ENCODE results near the gene UBXN6. TPM values are rescaled to one million over a fixed set of nuclear protein-coding genes. Genes with fewer than 3 reads are reported as not detected.

UBXN6 gene
- total RNA-seq, 3 donors from 2014 or later: 79.1 to 104 (median 96.3) TPM

DNA sequence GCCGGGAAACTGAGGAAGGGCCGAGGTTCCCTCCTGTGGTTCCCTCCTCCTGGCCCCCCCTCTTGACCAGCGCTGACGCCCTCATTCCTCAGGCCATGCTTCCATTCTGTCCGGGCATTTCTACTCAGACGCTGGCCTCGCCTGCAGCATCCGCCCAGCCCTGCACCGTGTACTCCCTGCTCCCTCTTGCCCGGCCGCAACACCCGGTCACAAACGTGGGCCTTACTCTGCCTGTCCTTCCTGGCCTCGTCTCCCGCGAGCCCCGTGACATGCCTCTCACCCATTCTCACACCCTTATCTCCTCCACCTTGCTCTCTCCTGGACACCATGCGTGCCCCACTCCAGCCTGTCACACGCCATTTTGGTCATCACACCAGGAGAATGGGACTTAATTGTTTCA lies 25.8 kb upstream of the UBXN6 start:
- ATAC-seq (no peak), DNase-seq (no peak)
- no peaks in the 10 kb centered on the region for H3K4me1 ChIP-seq (ENCODE audit: low read depth)
- no peaks in the 10 kb centered on the region for H3K36me3 ChIP-seq (ENCODE audit: low read depth)
- intact Hi-C loops (cut with DNase I, micrococcal nuclease): no loop called here
- no peak overlapping the region for H3K4me3 ChIP-seq
- TF ChIP-seq, protein P1, sequence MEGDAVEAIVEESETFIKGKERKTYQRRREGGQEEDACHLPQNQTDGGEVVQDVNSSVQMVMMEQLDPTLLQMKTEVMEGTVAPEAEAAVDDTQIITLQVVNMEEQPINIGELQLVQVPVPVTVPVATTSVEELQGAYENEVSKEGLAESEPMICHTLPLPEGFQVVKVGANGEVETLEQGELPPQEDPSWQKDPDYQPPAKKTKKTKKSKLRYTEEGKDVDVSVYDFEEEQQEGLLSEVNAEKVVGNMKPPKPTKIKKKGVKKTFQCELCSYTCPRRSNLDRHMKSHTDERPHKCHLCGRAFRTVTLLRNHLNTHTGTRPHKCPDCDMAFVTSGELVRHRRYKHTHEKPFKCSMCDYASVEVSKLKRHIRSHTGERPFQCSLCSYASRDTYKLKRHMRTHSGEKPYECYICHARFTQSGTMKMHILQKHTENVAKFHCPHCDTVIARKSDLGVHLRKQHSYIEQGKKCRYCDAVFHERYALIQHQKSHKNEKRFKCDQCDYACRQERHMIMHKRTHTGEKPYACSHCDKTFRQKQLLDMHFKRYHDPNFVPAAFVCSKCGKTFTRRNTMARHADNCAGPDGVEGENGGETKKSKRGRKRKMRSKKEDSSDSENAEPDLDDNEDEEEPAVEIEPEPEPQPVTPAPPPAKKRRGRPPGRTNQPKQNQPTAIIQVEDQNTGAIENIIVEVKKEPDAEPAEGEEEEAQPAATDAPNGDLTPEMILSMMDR (IDR thresholded peaks at IDR 0.05): no peak
- no peaks in the 10 kb centered on the region for H3K9me3 ChIP-seq

- TF ChIP-seq, protein P1 (IDR thresholded peaks at IDR 0.05): no peak
- no peaks in the 10 kb centered on the region for H3K36me3 ChIP-seq (ENCODE audit: low read depth)
- no peaks in the 10 kb centered on the region for H3K9me3 ChIP-seq
- no peak for ATAC-seq
- H3K4me1 ChIP-seq (ENCODE audit: low read depth): no peaks in the 10 kb centered on the region
- intact Hi-C loops (cut with DNase I, micrococcal nuclease): no loop called here
- DNase-seq: no peak
- no peak overlapping the region for H3K4me3 ChIP-seq
Observed at GRCh38 chr19:4482721-4483364, 25.2 kb upstream of the UBXN6 start.

- ATAC-seq (no peak), DNase-seq (no peak)
- Histone ChIP-seq H3K9me3 (no peaks in the 10 kb centered on the region), H3K36me3 (ENCODE audit: low read depth) (no peaks in the 10 kb centered on the region), H3K4me1 (ENCODE audit: low read depth) (peaks cover 12% of the 10 kb centered on the region), H3K4me3 (no peak overlapping the region)
- intact Hi-C loops (cut with DNase I, micrococcal nuclease): no loop called here
- TF ChIP-seq, protein P1 (IDR thresholded peaks at IDR 0.05): no peak
Observed at GRCh38 chr19:4477034-4477801, 19.6 kb upstream of the UBXN6 start.

DNA sequence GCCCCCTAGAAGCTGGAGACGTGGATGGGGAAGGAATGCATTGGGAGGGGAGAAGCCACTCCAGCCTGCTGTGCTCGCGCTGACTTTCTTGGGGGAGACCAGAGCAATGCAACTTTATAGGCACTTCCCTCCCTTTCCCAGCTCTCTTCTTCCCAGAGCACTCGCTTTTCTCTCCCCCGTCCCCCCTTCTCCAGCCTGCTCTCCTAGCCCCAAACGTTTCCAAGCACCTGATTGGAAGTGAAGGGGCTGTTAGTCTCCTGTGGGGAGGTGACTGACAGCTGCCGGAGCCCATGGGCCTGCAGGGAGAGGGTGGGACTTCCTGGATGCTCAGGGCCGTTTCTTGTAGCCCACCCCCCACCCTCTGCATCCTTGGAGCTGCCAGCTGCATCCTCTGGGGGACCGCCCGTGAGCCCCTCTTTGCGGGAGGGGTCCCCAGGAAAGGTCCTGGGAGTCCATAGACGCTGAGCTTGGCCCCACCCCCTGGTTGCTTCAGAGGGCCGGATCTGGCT lies 17.0 kb upstream of the UBXN6 start:
- Histone ChIP-seq H3K4me3 (no peak overlapping the region), H3K9me3 (no peaks in the 10 kb centered on the region), H3K36me3 (ENCODE audit: low read depth) (peaks cover 6% of the 10 kb centered on the region), H3K4me1 (ENCODE audit: low read depth) (peaks cover 12% of the 10 kb centered on the region)
- intact Hi-C loops (cut with DNase I, micrococcal nuclease): no loop called here
- DNase-seq (no peak), ATAC-seq (no peak)
- TF ChIP-seq, protein P1 (IDR thresholded peaks at IDR 0.05): no peak

DNA sequence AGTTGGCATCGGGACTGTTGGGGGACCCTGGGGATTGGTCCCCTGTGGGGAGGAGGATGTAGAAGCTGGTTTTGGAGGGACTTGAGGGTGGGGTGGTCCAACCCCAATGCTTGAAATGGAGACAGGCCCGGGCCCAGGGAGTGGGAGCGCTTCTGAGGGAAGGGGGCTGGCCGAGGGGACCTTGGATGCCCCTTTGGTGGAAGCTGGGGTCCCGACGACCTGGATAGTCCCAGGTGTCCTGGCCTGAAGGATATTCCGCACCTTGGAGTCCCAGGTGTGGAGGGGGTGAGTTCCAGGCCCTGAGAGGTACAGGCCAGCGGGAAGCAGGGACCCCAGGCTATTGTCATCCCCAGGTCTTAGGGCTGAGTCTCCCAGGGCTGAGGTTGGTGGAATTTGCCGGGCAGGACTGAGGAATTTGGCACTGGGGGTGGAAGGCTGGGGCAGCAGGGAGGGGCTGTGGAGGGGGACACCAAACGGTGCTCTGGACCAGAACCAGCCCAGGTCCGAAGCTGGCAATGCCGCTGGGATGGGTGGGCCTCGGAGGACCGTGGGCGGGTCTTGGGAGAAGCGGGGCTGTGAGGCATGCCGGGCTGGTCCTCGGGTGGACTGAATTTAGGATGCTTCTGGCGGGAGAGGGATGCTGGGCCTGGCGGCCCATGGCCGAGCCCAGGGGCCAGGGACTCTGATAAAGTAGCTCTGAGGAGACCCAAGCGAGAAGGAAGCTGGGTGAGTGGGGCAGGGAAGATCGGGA lies 16.3 kb upstream of the UBXN6 start:
- Histone ChIP-seq H3K9me3 (no peaks in the 10 kb centered on the region), H3K36me3 (ENCODE audit: low read depth) (peaks cover 6% of the 10 kb centered on the region), H3K4me1 (ENCODE audit: low read depth) (peaks cover 12% of the 10 kb centered on the region), H3K4me3 (no peak overlapping the region)
- TF ChIP-seq, protein P1 (IDR thresholded peaks at IDR 0.05): no peak
- DNase-seq: no peak
- intact Hi-C loops (cut with DNase I, micrococcal nuclease): no loop called here
- ATAC-seq: no peak
